H9 (cell line): Measurements from ENCODE around the gene PLBD1. TPM values are rescaled to one million over a fixed set of nuclear protein-coding genes. Genes with fewer than 3 reads are reported as not detected.

Source experiments
- DNase-seq: peaks from one replicate; pipeline ENCODE4 v3.0.0-alpha.2; 2017
- H2AFZ ChIP-seq: one replicate; pipeline ENCODE4 v1.6.1; 2013; ENCODE audit warnings: mild to moderate bottlenecking, low read length, control low read depth, moderate library complexity
- H2AK5ac ChIP-seq: 2 replicates; pipeline ENCODE4 v1.6.1; 2013; ENCODE audit warnings: low read length, control low read depth, mixed read lengths; ENCODE audit not compliant: insufficient read length
- H2BK120ac ChIP-seq: one replicate; pipeline ENCODE4 v1.6.1; 2013; ENCODE audit warnings: low read depth, mild to moderate bottlenecking, low read length, control low read depth, inconsistent platforms; ENCODE audit not compliant: poor library complexity, severe bottlenecking
- H2BK12ac ChIP-seq: 2 replicates; pipeline ENCODE4 v1.6.1; 2013; ENCODE audit warnings: low read length, control low read depth, mixed read lengths, low read depth; ENCODE audit not compliant: insufficient read length
- H2BK15ac ChIP-seq: 2 replicates; pipeline ENCODE4 v1.6.1; 2013; ENCODE audit warnings: low read depth, low read length, control low read depth
- H2BK20ac ChIP-seq: one replicate; pipeline ENCODE4 v1.6.1; 2013; ENCODE audit warnings: low read depth, mild to moderate bottlenecking, low read length, control low read depth, inconsistent platforms; ENCODE audit not compliant: poor library complexity, severe bottlenecking
- H2BK5ac ChIP-seq: 2 replicates; pipeline ENCODE4 v1.6.1; 2013; ENCODE audit warnings: low read length, control low read depth, mixed read lengths; ENCODE audit not compliant: insufficient read length
- H3K14ac ChIP-seq: 2 replicates; pipeline ENCODE4 v1.6.1; 2013; ENCODE audit warnings: low read length, control low read depth; ENCODE audit not compliant: insufficient read depth
- H3K18ac ChIP-seq: 2 replicates; pipeline ENCODE4 v1.6.1; 2013; ENCODE audit warnings: low read depth, mild to moderate bottlenecking, mixed read lengths, low read length, control low read depth; ENCODE audit not compliant: insufficient read length
- H3K23ac ChIP-seq: 2 replicates; pipeline ENCODE4 v1.6.1; 2013; ENCODE audit warnings: low read length, control low read depth, mixed read lengths, low read depth; ENCODE audit not compliant: insufficient read length
- H3K23me2 ChIP-seq: 2 replicates; pipeline ENCODE4 v1.6.1; 2013; ENCODE audit warnings: low read depth, mild to moderate bottlenecking, mixed read lengths, low read length, control low read depth; ENCODE audit not compliant: insufficient read length, poor library complexity, severe bottlenecking
- H3K27ac ChIP-seq: 2 replicates; pipeline ENCODE4 v1.5.1; 2013; ENCODE audit warnings: low read length, control low read depth, mixed read lengths, low read depth; ENCODE audit not compliant: insufficient read length
- H3K27me3 ChIP-seq: 2 replicates; pipeline ENCODE4 v1.6.1; 2013; ENCODE audit warnings: low read length, control low read depth, inconsistent platforms; ENCODE audit not compliant: insufficient read depth
- H3K4ac ChIP-seq: 2 replicates; pipeline ENCODE4 v1.6.1; 2013; ENCODE audit warnings: low read depth, mild to moderate bottlenecking, control low read depth, inconsistent platforms, low read length, moderate library complexity
- H3K4me1 ChIP-seq: 2 replicates; pipeline ENCODE4 v1.6.1; 2013; ENCODE audit warnings: low read length, control low read depth, inconsistent platforms; ENCODE audit not compliant: insufficient read depth
- H3K4me2 ChIP-seq: 2 replicates; pipeline ENCODE4 v1.6.1; 2013; ENCODE audit warnings: low read length, control low read depth, mixed read lengths; ENCODE audit not compliant: insufficient read length, insufficient read depth
- H3K56ac ChIP-seq: 2 replicates; pipeline ENCODE4 v1.6.1; 2013; ENCODE audit warnings: low read depth, mild to moderate bottlenecking, mixed read lengths, low read length, control low read depth; ENCODE audit not compliant: insufficient read length
- H3K79me1 ChIP-seq: 2 replicates; pipeline ENCODE4 v1.6.1; 2013; ENCODE audit warnings: low read depth, mild to moderate bottlenecking, moderate library complexity, low read length, control low read depth, inconsistent platforms; ENCODE audit not compliant: insufficient read depth, poor library complexity, severe bottlenecking
- H3K79me2 ChIP-seq: 2 replicates; pipeline ENCODE4 v1.6.1; 2013; ENCODE audit warnings: low read length, control low read depth, inconsistent platforms; ENCODE audit not compliant: insufficient read depth
- H3K9ac ChIP-seq: 2 replicates; pipeline ENCODE4 v1.6.1; 2013; ENCODE audit warnings: low read length, control low read depth, mixed read lengths; ENCODE audit not compliant: insufficient read length; ENCODE audit errors: extremely low read depth
- H3K9me3 ChIP-seq: one replicate; pipeline ENCODE4 v1.6.1; 2013; ENCODE audit warnings: low read depth, low read length, inconsistent platforms; ENCODE audit not compliant: control insufficient read depth
- H3T11ph ChIP-seq: one replicate; pipeline ENCODE4 v1.6.1; 2013; ENCODE audit warnings: mild to moderate bottlenecking, low read length, control low read depth, inconsistent platforms
- H4K20me1 ChIP-seq: one replicate; pipeline ENCODE4 v1.6.1; 2013; ENCODE audit not compliant: control insufficient read depth, insufficient read length, insufficient read depth
- H4K5ac ChIP-seq: 2 replicates; pipeline ENCODE4 v1.6.1; 2013; ENCODE audit warnings: low read depth, mild to moderate bottlenecking, mixed read lengths, low read length, control low read depth; ENCODE audit not compliant: insufficient read length
- H4K8ac ChIP-seq: replicated peaks from 2 replicates; pipeline ENCODE4 v1.6.1; 2013; ENCODE audit warnings: low read length, control low read depth, mixed read lengths, low read depth; ENCODE audit not compliant: insufficient read length
- H4K91ac ChIP-seq: 2 replicates; pipeline ENCODE4 v1.6.1; 2013; ENCODE audit warnings: low read depth, mild to moderate bottlenecking, moderate library complexity, mixed read lengths, low read length, control low read depth; ENCODE audit not compliant: insufficient read length
- H3K27ac Mint-ChIP-seq, 3 experiments: 2 replicates in 2 of 3; 3 replicates in 1 of 3; pipeline ENCODE4 v1.8.0; 2020 to 2021; ENCODE audit warnings: mixed read lengths in 3 of 3, mild to moderate bottlenecking in 1 of 3, moderate library complexity in 1 of 3
- H3K27me3 Mint-ChIP-seq: 2 replicates; pipeline ENCODE4 v1.8.0; 2021; ENCODE audit warnings: low read depth, mild to moderate bottlenecking, moderate library complexity, mixed read lengths
- H3K36me3 Mint-ChIP-seq, 3 experiments: 2 replicates in 2 of 3; 3 replicates in 1 of 3; pipeline ENCODE4 v1.8.0; 2020 to 2021; ENCODE audit warnings: low read depth in 3 of 3, mixed read lengths in 3 of 3; ENCODE audit not compliant: insufficient read depth in 1 of 3
- H3K4me1 Mint-ChIP-seq, 2 experiments: 2 replicates each; pipeline ENCODE4 v1.8.0; 2020; ENCODE audit warnings: mixed read lengths in 2 of 2
- H3K4me3 Mint-ChIP-seq, 2 experiments: 2 replicates in 1 of 2; 3 replicates in 1 of 2; pipeline ENCODE4 v1.8.0; 2020 to 2021; ENCODE audit warnings: mild to moderate bottlenecking in 2 of 2, mixed read lengths in 2 of 2, moderate library complexity in 1 of 2
- H3K9me3 Mint-ChIP-seq, 2 experiments: 2 replicates in 1 of 2; 3 replicates in 1 of 2; pipeline ENCODE4 v1.8.0; 2020; ENCODE audit warnings: mild to moderate bottlenecking in 2 of 2, mixed read lengths in 2 of 2, moderate library complexity in 1 of 2
- WGBS: extraction: QIAGEN DNeasy Blood & Tissue Kit; methylation state at CpG from one replicate; pipeline ENCODE4 v1.1.7; 2013; ENCODE audit warnings: missing lambda C conversion rate, low lambda C conversion rate, mixed read lengths; ENCODE audit not compliant: insufficient read length; ENCODE audit errors: extremely low coverage; 5-methylcytosine and 5-hydroxymethylcytosine counted together
- total RNA-seq: library from RNA; stranded (reverse); gene quantifications from 2 replicates; pipeline ENCODE4 v1.2.1, GENCODE V29; 2021
- TF ChIP-seq, protein P1 (sequence below): fragments of 200-600 bp; sonication (generic); conservative IDR thresholded peaks from 3 replicates; pipeline ENCODE4 v1.8.0; 2021; ENCODE audit warnings: antibody characterized with exemption, mild to moderate bottlenecking

PLBD1 gene
- total RNA-seq, 1 experiment from 2014 or later: 15.5 TPM

DNA sequence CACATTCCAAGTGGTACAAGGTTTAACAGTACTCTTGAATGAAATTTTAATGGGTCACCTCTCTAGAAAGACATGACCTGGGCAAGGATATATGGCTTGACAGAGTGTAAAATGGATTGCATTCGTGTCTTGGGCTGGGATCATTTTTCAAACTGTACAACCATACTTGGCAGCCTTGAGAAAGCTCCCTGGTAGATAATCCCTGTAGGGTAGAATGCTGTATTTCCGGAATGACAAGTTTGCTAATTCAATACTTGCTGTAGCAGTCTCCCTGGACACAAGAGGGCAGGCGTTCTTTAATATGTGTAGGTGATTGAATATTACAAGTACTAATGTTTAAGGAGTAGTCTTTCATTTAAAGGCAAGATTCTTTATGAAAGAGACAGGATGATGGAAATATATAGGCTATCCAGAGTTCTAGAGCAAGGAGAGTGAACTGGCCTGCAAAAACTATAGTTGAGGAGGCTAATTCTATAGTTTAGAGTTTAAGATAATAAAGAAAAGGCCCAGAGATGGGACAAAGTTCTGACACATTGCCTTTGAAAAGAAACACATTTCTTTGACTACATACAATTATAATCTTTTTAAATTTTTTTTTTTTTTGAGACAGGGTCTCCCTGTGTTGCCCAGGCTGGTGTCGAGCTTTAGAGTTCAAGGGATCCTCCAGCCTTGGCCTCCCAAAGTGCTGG is 53.4 kb downstream of the PLBD1 start:
- Histone ChIP-seq H4K5ac (no peak overlapping the region), H3K9me3 (no peaks in the 10 kb centered on the region), H2AK5ac (no peak overlapping the region), H3K4ac (no peak overlapping the region), H3K27me3 (no peaks in the 10 kb centered on the region), H3K9ac (no peak overlapping the region), H4K91ac (no peak overlapping the region), H3K27ac (no peak overlapping the region), H2BK5ac (no peak overlapping the region), H4K8ac (no peak overlapping the region), H3K56ac (no peak overlapping the region), H3K79me1 (no peaks in the 10 kb centered on the region), H3K79me2 (no peaks in the 10 kb centered on the region), H3K4me1 (peaks cover 2% of the 10 kb centered on the region; the same call in 1 of the 2 replicates), H3K4me2 (peak overlapping the region; percentile 21), H3K18ac (no peak overlapping the region), H2BK20ac (no peak overlapping the region), H4K20me1 (no peaks in the 10 kb centered on the region), H2BK15ac (no peak overlapping the region), H3K23me2 (no peaks in the 10 kb centered on the region), H3K14ac (no peak overlapping the region), H3T11ph (peak overlapping the region; percentile 45), H2BK120ac (no peak overlapping the region), H2BK12ac (no peak overlapping the region), H2AFZ (no peak overlapping the region), H3K23ac (no peak overlapping the region)
- H3K9me3 Mint-ChIP-seq: no peaks in the 10 kb centered on the region
- no peak overlapping the region for H3K4me3 Mint-ChIP-seq
- no CpG with 5 or more reads among the region's 4 CpGs for WGBS
- TF ChIP-seq, protein P1, sequence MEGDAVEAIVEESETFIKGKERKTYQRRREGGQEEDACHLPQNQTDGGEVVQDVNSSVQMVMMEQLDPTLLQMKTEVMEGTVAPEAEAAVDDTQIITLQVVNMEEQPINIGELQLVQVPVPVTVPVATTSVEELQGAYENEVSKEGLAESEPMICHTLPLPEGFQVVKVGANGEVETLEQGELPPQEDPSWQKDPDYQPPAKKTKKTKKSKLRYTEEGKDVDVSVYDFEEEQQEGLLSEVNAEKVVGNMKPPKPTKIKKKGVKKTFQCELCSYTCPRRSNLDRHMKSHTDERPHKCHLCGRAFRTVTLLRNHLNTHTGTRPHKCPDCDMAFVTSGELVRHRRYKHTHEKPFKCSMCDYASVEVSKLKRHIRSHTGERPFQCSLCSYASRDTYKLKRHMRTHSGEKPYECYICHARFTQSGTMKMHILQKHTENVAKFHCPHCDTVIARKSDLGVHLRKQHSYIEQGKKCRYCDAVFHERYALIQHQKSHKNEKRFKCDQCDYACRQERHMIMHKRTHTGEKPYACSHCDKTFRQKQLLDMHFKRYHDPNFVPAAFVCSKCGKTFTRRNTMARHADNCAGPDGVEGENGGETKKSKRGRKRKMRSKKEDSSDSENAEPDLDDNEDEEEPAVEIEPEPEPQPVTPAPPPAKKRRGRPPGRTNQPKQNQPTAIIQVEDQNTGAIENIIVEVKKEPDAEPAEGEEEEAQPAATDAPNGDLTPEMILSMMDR: peak; percentile 63
- H3K27me3 Mint-ChIP-seq: no peaks in the 10 kb centered on the region
- peaks cover 0 to 2% (median 0%) of the 10 kb centered on the region in 3 experiments; a peak in 2 of 7 replicates for H3K36me3 Mint-ChIP-seq
- H3K27ac Mint-ChIP-seq: 0 out of 7 replicates have a peak overlapping the region, but pooled peaks of 1 of the 3 experiments have one; percentile 55
- DNase-seq: no peak
- H3K4me1 Mint-ChIP-seq: peaks cover 6% of the 10 kb centered on the region in 2 experiments
